GM18505 (cell line): ENCODE measurements around the gene CFAP57.
A peak's percentile ranks its signal among the peaks of the same experiment; 100 is the strongest.

Source experiments
- ATAC-seq: cut with Tn5 transposase; IDR thresholded peaks from one replicate; pipeline ENCODE4 v1.9.1; 2021; ENCODE audit not compliant: unreplicated experiment
- POLR2A ChIP-seq: IDR thresholded peaks from 4 replicates; pipeline ENCODE4 v1.6.1; 2011; ENCODE audit warnings: borderline replicate concordance; ENCODE audit not compliant: insufficient read depth, insufficient read length; ENCODE audit errors: extremely low read depth

CFAP57 gene

GRCh38 chr1:43147625-43148327 is 24.4 kb upstream of the CFAP57 start:
- ATAC-seq: no peak

GRCh38 chr1:43149889-43150288 is 22.2 kb upstream of the CFAP57 start:
- no peak for ATAC-seq
- no peak for TF ChIP-seq POLR2A

More at GRCh38 chr1:43147625-43148327, 24.4 kb upstream of the CFAP57 start:
- no peak for TF ChIP-seq POLR2A

- no peak for TF ChIP-seq POLR2A
- no peak for ATAC-seq
These were observed 19.3 kb upstream of the CFAP57 start for GRCh38 chr1:43152866-43153265.

- ATAC-seq: no peak
- TF ChIP-seq POLR2A: no peak
These were observed 18.7 kb upstream of the CFAP57 start for GRCh38 chr1:43153443-43153842.

- no peak for ATAC-seq
- no peak for TF ChIP-seq POLR2A
These were observed 16.1 kb upstream of the CFAP57 start for GRCh38 chr1:43156026-43156425.

- no peak for TF ChIP-seq POLR2A
- ATAC-seq: no peak
These were observed 7.0 kb upstream of the CFAP57 start for GRCh38 chr1:43165162-43165561.

- ATAC-seq: no peak
- no peak for TF ChIP-seq POLR2A
These were observed 6.4 kb upstream of the CFAP57 start for GRCh38 chr1:43165765-43166164.

GRCh38 chr1:43171312-43171875 is 736 bp upstream of the CFAP57 start:
- ATAC-seq: no peak
- no peak for TF ChIP-seq POLR2A

GRCh38 chr1:43172527-43172972 is 420 bp downstream of the CFAP57 start:
- ATAC-seq: peak; percentile 48
- TF ChIP-seq POLR2A: no peak

- no peak for ATAC-seq
These were observed 2.7 kb downstream of the CFAP57 start for GRCh38 chr1:43174873-43175272.

GRCh38 chr1:43177691-43178090 is 5.6 kb downstream of the CFAP57 start:
- no peak for ATAC-seq
- TF ChIP-seq POLR2A: no peak

More at GRCh38 chr1:43174873-43175272, 2.7 kb downstream of the CFAP57 start:
- no peak for TF ChIP-seq POLR2A

- ATAC-seq: no peak
These were observed 12.3 kb downstream of the CFAP57 start for GRCh38 chr1:43184388-43184787.

GRCh38 chr1:43184995-43185394 is 12.9 kb downstream of the CFAP57 start:
- TF ChIP-seq POLR2A: no peak
- no peak for ATAC-seq

More at GRCh38 chr1:43184388-43184787, 12.3 kb downstream of the CFAP57 start:
- TF ChIP-seq POLR2A: no peak

- ATAC-seq: no peak
- no peak for TF ChIP-seq POLR2A
These were observed 16.0 kb downstream of the CFAP57 start for GRCh38 chr1:43188106-43188505.
